ENCODE data around the gene CRYGA.

The CRYGA gene, protein sequence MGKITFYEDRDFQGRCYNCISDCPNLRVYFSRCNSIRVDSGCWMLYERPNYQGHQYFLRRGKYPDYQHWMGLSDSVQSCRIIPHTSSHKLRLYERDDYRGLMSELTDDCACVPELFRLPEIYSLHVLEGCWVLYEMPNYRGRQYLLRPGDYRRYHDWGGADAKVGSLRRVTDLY

GRCh38 chr2:208163489-208163888 lies at the start of gene CRYGA:
CRYGA (minus strand) TSS chr2:208163589; CDS start chr2:208163556, 33 bp downstream.
- DNase-seq (ENCODE audit: low read depth), result no peak
- H3K4me3 ChIP-seq (ENCODE audit: low read length), result no peak within 1 kb of the TSS
- TF ChIP-seq, protein P1, sequence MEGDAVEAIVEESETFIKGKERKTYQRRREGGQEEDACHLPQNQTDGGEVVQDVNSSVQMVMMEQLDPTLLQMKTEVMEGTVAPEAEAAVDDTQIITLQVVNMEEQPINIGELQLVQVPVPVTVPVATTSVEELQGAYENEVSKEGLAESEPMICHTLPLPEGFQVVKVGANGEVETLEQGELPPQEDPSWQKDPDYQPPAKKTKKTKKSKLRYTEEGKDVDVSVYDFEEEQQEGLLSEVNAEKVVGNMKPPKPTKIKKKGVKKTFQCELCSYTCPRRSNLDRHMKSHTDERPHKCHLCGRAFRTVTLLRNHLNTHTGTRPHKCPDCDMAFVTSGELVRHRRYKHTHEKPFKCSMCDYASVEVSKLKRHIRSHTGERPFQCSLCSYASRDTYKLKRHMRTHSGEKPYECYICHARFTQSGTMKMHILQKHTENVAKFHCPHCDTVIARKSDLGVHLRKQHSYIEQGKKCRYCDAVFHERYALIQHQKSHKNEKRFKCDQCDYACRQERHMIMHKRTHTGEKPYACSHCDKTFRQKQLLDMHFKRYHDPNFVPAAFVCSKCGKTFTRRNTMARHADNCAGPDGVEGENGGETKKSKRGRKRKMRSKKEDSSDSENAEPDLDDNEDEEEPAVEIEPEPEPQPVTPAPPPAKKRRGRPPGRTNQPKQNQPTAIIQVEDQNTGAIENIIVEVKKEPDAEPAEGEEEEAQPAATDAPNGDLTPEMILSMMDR (conservative IDR thresholded peaks at IDR 0.05; ENCODE audit: low read length), result no peak

- no peak overlapping the region for H3K4me3 ChIP-seq (ENCODE audit: low read length)
- no peak for DNase-seq (ENCODE audit: low read depth)
- TF ChIP-seq, protein P1 (conservative IDR thresholded peaks at IDR 0.05; ENCODE audit: low read length), result no peak
Observed at GRCh38 chr2:208210688-208211451, 47.5 kb upstream of the CRYGA start.

GRCh38 chr2:208208335-208209085 lies 45.1 kb upstream of the CRYGA start:
- no peak for DNase-seq (ENCODE audit: low read depth)
- TF ChIP-seq, protein P1 (conservative IDR thresholded peaks at IDR 0.05; ENCODE audit: low read length), result no peak

DNA sequence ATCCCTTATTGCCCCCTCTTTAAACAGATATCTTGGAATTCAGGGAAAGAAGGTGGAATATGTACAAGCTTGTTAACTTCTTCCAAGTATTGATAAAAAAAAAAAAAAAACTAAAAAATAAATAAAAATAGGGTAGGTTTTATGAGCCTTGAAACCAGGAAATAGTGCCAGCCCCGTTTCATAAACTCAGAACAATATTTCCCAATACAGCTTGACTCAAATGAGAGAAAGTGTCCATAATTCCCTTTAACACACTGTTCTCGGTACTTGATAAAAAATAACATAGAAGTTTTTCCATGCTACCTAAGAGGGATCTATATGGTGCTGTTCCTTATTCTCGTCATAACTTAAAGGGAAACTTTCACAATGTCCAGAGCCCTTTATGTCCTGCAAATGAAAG lies 44.4 kb upstream of the CRYGA start:
- TF ChIP-seq, protein P1 (conservative IDR thresholded peaks at IDR 0.05; ENCODE audit: low read length), result no peak
- DNase-seq (ENCODE audit: low read depth), result no peak
- H3K4me3 ChIP-seq (ENCODE audit: low read length), result no peak overlapping the region

More at GRCh38 chr2:208208335-208209085, 45.1 kb upstream of the CRYGA start:
- H3K4me3 ChIP-seq (ENCODE audit: low read length), result no peak overlapping the region

GRCh38 chr2:208204166-208204565 lies 40.8 kb upstream of the CRYGA start:
- H3K4me3 ChIP-seq (ENCODE audit: low read length), result no peak overlapping the region
- TF ChIP-seq, protein P1 (conservative IDR thresholded peaks at IDR 0.05; ENCODE audit: low read length), result no peak
- no peak for DNase-seq (ENCODE audit: low read depth)

- TF ChIP-seq, protein P1 (conservative IDR thresholded peaks at IDR 0.05; ENCODE audit: low read length), result no peak
- no peak overlapping the region for H3K4me3 ChIP-seq (ENCODE audit: low read length)
- peak; percentile 8 for DNase-seq (ENCODE audit: low read depth)
Observed at GRCh38 chr2:208195531-208195930, 32.1 kb upstream of the CRYGA start.

Measured in AG10803 (cell line).